GM19193 (cell line): ENCODE results near the gene ECHDC3.

Source experiments
- POLR2A ChIP-seq: IDR thresholded peaks from 4 replicates; pipeline ENCODE4 v1.6.1; 2011; ENCODE audit not compliant: insufficient read depth, insufficient read length; ENCODE audit errors: extremely low read depth

ECHDC3 gene

DNA sequence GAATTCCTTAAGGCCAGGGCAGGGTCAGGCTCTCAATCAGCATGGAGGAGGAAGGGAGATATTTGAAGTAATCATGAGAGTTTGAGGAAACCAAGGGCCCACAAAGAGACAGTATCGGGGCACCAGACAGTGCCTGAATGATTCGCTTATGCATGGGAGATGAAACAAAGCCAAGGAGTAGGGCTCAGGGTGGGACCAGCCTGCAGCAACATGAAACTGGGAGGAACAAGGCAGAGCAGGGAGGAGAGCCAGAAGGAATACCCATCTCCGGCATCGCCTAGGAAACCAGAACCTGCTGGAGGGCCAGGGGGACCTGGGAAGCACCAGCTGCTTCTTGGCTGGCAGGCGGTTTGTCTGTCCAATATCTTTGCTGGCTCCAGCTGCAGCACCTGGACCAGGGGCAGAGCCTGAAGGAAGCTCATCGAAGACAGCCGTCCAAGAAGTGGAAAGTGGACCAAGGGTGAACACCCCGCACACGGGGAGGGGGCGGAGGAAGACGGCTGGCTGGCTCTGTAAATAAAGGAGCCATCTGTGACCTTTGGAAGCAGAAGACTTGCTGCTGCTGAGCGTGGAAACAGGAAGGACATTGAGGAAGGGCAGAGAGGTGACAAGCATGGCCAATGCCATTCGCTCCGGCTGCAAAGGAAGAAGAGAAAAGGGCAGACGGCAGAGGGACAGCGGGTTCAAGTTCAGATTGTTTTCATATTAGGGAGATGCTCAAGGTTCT lies 34.4 kb upstream of the ECHDC3 start:
- TF ChIP-seq POLR2A = no peak

DNA sequence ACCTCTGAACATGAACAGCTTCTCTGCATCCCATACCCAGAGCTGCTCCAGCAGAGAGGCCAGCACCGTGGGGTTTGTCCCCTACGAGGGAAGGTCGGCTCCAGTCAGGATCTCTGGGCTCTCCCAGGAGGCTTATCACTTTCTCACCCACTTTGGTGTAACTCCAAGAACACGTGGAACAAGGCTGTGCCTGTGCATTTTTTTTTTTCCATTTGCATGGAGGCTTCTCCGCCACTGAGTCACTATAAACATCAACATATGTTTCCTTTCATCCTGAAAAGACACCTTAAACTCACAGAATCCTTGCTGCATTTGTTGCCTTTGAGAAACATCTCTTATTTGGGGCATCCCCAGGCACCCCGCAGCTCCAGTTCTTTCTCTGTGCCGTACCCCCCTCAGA lies 29.4 kb upstream of the ECHDC3 start:
- TF ChIP-seq POLR2A = no peak

DNA sequence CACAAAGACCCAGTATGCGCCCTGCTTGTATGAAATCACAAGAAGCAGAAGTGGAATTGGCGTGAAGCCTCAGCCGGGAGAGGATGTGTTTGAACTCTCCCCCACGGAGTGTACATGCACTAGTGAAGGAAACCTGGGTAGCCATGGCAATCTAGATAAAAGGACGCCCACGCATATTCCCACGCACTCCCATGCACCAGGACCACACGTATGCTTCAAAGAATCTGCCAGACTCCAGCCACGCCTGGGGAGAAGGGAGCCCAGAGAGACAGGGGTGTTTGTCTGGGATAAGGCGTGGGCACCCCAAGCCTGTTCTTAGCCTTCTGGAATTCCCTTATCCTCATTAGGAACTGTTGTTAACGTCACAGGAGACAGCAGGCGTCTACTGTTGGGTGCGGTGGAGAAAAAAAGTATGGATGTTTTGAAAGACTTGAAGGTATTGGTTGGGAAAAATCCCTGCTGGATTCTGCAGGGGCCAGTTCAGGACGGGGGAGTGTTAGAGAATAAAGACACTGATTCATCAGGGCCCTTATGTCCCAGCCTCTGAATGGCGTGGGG lies 28.9 kb upstream of the ECHDC3 start:
- TF ChIP-seq POLR2A = no peak

DNA sequence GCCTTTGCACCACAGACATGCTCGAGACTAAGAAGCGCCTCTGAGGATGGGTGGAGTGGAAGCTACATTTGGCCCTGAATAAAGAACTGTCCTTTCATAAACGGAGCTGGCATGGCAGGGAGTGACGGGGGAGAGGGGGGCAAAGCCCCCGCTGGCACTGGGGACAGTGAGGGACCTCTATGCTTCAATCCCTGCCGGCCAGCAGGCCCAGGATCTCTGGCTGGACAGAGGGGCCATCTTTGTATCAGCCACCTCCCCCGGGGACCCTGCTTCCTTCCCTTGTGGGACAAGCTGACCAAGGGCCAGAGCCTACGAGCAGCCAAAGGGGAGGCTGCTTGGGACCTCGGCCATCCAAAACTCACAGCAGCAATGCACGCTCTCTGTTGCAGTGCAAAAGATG lies 28.2 kb upstream of the ECHDC3 start:
- TF ChIP-seq POLR2A = no peak

DNA sequence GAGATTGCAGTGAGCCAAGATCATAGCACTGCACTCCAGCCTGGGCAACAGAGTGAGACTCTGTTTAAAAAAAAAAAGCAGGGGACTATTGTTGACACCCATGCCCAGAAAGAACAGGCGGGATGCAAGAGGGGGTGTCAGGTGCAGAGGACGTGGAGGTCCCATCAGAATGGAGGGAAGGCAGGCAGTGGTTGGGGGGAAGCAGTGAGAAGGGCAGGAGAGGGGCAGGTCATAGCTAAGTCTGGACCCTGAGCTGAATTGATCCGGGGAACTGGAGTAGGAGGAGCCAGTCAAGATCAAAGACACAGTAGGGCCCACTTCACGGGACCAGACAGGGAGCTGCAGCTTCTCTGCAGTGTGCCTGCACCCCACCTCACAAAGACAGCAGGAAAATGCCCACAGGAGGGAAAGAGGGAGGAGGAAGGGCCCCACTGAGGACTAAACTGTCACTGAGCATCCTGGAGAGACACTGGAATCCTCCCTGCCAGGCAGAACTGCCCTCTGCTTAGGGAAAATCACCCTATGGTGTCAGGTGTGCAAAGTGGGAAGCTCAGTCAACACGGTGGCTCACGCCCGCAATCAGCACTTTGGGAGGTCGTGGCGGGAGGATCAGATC lies 27.3 kb upstream of the ECHDC3 start:
- TF ChIP-seq POLR2A = no peak

DNA sequence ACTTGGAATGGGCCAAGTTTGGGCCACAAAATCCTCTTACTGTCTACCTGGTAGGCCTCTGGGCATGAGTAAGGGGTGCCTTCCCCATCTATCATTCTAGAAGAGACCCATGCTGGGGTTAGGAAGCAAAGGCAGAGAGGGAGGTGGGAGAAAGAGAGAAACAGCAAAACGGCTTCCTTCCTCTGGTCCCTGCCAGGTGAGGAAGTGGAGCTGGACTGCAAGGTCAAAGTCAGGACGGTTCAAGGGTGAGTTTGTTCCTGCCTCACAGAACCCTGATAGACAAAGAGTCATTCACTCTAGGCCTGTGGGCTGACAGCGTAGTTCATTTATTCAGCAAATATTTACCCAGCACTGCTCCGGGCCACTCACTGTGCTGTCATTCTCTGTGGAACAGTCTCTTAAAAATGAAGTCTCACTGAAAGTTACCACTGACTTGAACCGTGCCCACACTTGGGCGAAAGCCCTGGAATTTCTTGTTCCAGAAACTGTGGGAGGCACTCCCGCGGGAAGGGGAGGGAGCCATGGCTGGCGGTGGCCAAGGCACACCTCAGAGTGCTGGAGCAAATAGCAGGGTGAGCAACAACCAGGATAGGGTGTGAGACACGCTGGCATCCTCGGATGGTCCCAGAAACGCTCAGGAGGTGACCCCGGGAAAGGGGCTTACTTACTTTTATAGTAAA lies 26.2 kb upstream of the ECHDC3 start:
- TF ChIP-seq POLR2A = no peak

DNA sequence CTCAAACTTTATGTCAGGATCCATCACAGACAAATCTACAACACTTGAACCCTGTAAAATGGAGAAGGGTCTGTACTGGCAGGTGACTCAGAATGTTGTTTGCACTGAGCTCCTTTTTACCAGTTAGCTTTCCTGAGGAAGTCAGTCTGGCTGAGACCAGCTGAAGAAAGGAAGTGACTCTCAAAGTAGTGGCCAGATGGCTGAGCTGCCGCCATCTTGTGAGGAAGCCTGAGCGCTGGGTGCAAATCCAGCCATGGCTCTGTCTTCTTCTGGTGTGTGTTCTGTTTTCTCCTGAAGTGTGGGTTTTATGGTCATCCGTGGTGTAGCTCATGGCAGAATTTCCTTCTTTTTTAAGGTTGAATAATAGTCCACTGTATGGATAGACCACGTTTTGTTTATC lies 25.5 kb upstream of the ECHDC3 start:
- TF ChIP-seq POLR2A = no peak

DNA sequence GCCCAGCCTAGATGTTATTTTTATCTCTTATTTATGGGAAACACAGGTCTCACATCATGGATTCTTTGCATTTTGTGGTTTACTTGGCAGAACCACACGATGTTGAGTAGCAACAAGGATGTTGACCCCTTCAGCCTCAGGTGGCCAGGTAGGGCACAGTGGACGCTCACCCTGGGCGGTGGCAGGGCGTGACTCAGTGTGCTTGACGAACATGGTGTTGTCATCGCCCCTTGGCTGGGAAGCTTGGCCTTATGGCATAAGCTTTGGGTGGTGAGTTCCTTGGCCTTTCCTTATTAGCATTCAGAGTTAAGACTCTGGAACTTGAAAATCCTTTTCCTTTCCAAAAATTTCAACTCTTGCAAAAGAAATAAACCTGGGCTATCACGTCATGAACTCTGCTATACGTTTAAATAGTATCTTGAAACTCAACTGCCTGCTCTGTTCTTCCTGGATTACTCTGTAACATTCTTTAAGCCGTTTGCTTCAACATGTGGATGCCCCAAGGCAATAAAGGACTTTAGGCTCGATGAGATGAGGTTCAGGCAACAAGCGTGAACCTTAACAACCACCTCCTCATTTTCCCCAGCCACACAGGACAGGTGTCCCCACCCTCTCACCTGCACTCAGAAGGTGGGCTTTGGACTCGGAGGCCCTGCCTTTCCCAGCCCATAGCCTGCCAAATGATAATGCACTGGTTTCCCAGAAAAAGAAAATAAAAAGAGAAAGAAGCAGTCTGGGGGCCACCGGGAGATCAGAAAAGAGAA lies 22.5 kb upstream of the ECHDC3 start:
- TF ChIP-seq POLR2A = no peak

DNA sequence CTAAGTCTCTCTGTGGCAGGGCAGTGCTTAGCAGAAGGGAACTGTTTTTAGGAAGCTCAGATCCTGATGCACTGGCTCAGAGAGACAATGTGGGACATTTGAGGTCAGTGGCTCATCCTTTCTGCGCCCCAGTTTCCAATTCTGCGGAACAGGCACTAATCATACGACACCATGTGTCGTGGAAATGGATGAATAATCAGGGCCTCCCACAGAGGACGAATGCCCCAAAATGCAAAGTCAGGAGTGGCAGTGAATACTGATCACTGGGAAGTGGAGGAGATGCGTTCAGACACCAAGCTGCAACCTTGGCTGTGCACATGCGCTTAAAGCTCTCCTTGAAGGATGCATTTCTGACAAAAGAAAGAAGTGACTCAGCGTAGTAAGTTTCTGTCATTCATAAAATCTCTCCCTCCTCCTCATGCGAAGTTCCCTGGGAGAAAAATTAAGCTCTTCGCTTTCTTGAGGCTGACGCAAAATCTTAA lies 21.9 kb upstream of the ECHDC3 start:
- TF ChIP-seq POLR2A = no peak

DNA sequence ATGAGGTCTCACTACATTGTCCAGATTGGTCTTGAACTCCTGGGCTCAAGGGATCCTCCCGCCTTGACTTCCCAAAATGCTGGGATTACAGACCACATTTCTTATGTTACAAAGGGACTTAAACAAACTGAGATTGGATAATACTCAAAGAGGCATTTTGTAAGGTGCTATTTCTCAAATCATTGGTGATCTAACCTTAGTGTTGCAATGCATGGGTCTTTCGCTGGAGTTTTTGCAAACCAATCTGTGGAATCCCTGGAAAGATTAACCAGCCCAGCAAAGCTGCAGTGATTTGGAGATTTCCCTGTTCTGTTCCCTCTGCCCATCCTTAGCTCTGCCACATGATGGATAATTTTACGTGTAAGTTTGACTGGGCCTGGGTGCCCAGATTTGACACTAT lies 20.4 kb upstream of the ECHDC3 start:
- TF ChIP-seq POLR2A = no peak

DNA sequence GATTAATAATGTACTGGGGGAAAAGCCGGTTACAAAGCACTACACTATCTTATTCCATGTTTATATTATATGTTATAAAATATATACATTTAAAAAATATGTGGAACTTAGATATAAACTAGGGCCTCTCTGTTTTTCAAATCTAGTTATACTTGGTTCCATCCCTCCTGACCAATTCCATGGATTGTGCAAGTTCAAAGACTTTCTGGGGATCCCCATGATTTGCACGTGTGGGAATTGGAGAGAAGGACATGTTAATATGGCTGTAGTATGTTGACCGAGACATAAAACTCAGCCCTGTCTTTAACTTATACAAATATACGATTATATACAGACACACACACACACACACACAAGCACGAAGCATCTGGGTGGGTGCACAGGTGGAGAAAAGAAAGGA lies 18.8 kb upstream of the ECHDC3 start:
- no peak for TF ChIP-seq POLR2A

DNA sequence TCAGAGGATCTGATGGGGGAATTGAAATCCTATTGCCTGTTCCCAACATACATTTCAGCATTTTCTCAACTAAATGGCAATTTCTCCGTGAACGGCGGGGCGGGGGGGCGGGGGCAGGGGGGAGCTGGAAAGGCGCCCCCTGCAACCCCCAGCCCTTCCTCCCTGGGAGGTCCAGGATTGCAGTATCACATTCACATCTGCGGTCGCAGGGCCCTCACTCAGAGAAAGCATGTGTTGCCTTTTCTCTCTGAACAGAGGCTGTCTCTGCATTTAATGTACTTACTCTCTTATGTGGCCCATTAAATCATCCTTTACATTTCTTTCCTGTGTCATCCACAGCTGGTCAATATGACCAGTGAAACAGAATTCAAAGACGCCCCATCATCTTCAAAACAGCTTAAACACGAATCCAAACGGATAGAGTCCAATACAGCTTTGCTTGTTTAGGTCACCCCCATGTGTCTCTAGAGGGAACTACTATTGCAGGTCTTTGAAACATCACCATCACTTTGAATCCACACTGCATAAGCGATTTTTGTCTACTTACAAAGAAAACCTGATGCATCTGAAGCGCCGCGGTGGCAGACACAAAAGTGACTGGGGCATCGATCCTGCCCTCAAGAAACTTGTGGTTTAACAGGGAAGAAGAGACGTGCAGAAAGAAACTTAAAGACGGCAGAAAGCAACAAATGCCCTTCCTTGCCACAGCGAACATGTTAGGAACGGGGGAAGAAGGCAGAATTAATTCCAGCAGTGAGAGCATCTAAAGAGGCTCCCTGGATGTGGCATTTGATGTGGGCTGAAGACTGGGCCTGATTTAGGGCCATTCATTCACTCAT lies 17.0 kb upstream of the ECHDC3 start:
- no peak for TF ChIP-seq POLR2A

DNA sequence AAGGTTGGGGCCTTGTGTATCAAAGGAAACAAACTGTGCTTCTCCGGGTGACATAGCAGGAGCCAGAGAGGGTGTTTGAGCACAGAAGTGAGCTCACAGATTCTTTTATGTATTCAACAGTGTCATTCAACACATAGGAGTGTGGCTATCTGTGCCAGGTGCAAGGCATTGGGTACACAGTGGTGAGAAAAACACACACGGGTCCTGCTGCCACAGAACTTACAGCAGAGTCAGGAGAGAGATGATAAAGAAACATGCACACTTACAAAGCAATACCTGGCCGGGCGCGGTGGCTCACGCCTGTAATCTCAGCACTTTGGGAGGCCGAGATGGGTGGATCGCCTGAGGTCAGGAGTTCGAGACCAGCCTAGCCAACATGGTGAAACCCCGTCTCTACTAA lies 16.3 kb upstream of the ECHDC3 start:
- no peak for TF ChIP-seq POLR2A

DNA sequence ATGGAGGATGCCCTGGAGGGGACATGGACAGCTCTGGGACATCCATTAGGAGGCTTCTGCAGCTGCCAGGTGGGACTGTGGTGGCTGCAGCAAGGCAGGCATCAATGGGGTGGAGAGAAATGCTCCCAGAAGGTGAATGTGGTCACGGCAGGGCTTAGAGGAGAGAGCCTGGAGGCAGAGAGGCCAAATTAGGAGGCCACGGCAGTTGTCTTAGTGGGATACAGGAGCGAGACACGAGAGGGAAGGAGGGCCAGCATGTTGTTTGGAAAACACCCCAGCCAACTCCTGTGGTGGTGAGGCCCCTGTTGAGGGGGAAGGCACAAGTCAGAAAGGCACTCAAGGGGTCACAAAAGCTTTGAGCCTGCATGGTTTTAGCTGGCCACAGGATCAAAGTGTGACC lies 14.6 kb upstream of the ECHDC3 start:
- no peak for TF ChIP-seq POLR2A
